Measurements from ENCODE around the gene PIPOX.
"Not testable (repeated sequence)": the region's sequence is repeated elsewhere in the genome, so short reads cannot be mapped to it uniquely, and the experiment has no call there.

PIPOX gene

GRCh38 chr17:29079887-29080286 lies 36.9 kb downstream of the PIPOX start:
- Histone ChIP-seq H3K36me3 (ENCODE audit: insufficient read depth, low read length) (peaks cover 6% of the 10 kb centered on the region), H3K4me2 (ENCODE audit: low read length) (no peak overlapping the region), H3K4me3 (ENCODE audit: low read length) (no peak overlapping the region), H3K4me1 (ENCODE audit: control insufficient read depth, insufficient read depth, low read length) (peaks cover 12% of the 10 kb centered on the region), H3K27me3 (ENCODE audit: control insufficient read depth, insufficient read depth, low read length) (no peaks in the 10 kb centered on the region), H3K9ac (ENCODE audit: low read depth, low read length) (no peak overlapping the region), H3K9me3 (replicated peaks; ENCODE audit: low read length) (no peaks in the 10 kb centered on the region)

- no peaks in the 10 kb centered on the region for H3K27me3 ChIP-seq (ENCODE audit: control insufficient read depth, insufficient read depth, low read length)
- H3K9ac ChIP-seq (ENCODE audit: low read depth, low read length), result no peak overlapping the region
- H3K9me3 ChIP-seq (replicated peaks; ENCODE audit: low read length), result no peaks in the 10 kb centered on the region
- H3K4me3 ChIP-seq (ENCODE audit: low read length), result no peak overlapping the region
- peaks cover 12% of the 10 kb centered on the region for H3K4me1 ChIP-seq (ENCODE audit: control insufficient read depth, insufficient read depth, low read length)
- no peak overlapping the region for H3K4me2 ChIP-seq (ENCODE audit: low read length)
- H3K36me3 ChIP-seq (ENCODE audit: insufficient read depth, low read length), result peaks cover 7% of the 10 kb centered on the region
Observed at GRCh38 chr17:29080323-29080722, 37.4 kb downstream of the PIPOX start.

- peaks cover 12% of the 10 kb centered on the region for H3K4me1 ChIP-seq (ENCODE audit: control insufficient read depth, insufficient read depth, low read length)
- H3K4me3 ChIP-seq (ENCODE audit: low read length), result no peak overlapping the region
- no peaks in the 10 kb centered on the region for H3K27me3 ChIP-seq (ENCODE audit: control insufficient read depth, insufficient read depth, low read length)
- no peaks in the 10 kb centered on the region for H3K9me3 ChIP-seq (replicated peaks; ENCODE audit: low read length)
- H3K9ac ChIP-seq (ENCODE audit: low read depth, low read length), result no peak overlapping the region
- H3K4me2 ChIP-seq (ENCODE audit: low read length), result no peak overlapping the region
- peaks cover 12% of the 10 kb centered on the region for H3K36me3 ChIP-seq (ENCODE audit: insufficient read depth, low read length)
Observed at GRCh38 chr17:29080965-29081364, 38.0 kb downstream of the PIPOX start.

- no peak overlapping the region for H3K4me2 ChIP-seq (ENCODE audit: low read length)
- H3K27me3 ChIP-seq (ENCODE audit: control insufficient read depth, insufficient read depth, low read length), result no peaks in the 10 kb centered on the region
- peaks cover 26% of the 10 kb centered on the region for H3K36me3 ChIP-seq (ENCODE audit: insufficient read depth, low read length)
- H3K4me1 ChIP-seq (ENCODE audit: control insufficient read depth, insufficient read depth, low read length), result no peaks in the 10 kb centered on the region
- H3K9ac ChIP-seq (ENCODE audit: low read depth, low read length), result no peak overlapping the region
- H3K9me3 ChIP-seq (replicated peaks; ENCODE audit: low read length), result no peaks in the 10 kb centered on the region
- H3K4me3 ChIP-seq (ENCODE audit: low read length), result no peak overlapping the region
Observed at GRCh38 chr17:29084541-29085146, 41.7 kb downstream of the PIPOX start.

- Histone ChIP-seq H3K27me3 (ENCODE audit: control insufficient read depth, insufficient read depth, low read length) (no peaks in the 10 kb centered on the region), H3K9me3 (replicated peaks; ENCODE audit: low read length) (no peaks in the 10 kb centered on the region), H3K36me3 (ENCODE audit: insufficient read depth, low read length) (peaks cover 27% of the 10 kb centered on the region), H3K9ac (ENCODE audit: low read depth, low read length) (no peak overlapping the region), H3K4me2 (ENCODE audit: low read length) (no peak overlapping the region), H3K4me3 (ENCODE audit: low read length) (no peak overlapping the region), H3K4me1 (ENCODE audit: control insufficient read depth, insufficient read depth, low read length) (no peaks in the 10 kb centered on the region)
Observed at GRCh38 chr17:29085223-29085622, 42.3 kb downstream of the PIPOX start.

- Histone ChIP-seq H3K9ac (ENCODE audit: low read depth, low read length) (no peak overlapping the region), H3K9me3 (replicated peaks; ENCODE audit: low read length) (no peaks in the 10 kb centered on the region), H3K27me3 (ENCODE audit: control insufficient read depth, insufficient read depth, low read length) (no peaks in the 10 kb centered on the region), H3K36me3 (ENCODE audit: insufficient read depth, low read length) (peaks cover 36% of the 10 kb centered on the region), H3K4me1 (ENCODE audit: control insufficient read depth, insufficient read depth, low read length) (no peaks in the 10 kb centered on the region), H3K4me3 (ENCODE audit: low read length) (no peak overlapping the region), H3K4me2 (ENCODE audit: low read length) (no peak overlapping the region)
Observed at GRCh38 chr17:29086628-29087332, 43.8 kb downstream of the PIPOX start.

- H3K27me3 ChIP-seq (ENCODE audit: control insufficient read depth, insufficient read depth, low read length); H3K4me1 ChIP-seq (ENCODE audit: control insufficient read depth, insufficient read depth, low read length); H3K9me3 ChIP-seq (replicated peaks; ENCODE audit: low read length); H3K9ac ChIP-seq (ENCODE audit: low read depth, low read length); H3K4me3 ChIP-seq (ENCODE audit: low read length); H3K4me2 ChIP-seq (ENCODE audit: low read length): not testable (repeated sequence)
- peaks cover 47% of the 10 kb centered on the region for H3K36me3 ChIP-seq (ENCODE audit: insufficient read depth, low read length)
Observed at GRCh38 chr17:29088782-29089181, 45.8 kb downstream of the PIPOX start.

GRCh38 chr17:29089601-29090044 lies 46.7 kb downstream of the PIPOX start:
- no peak overlapping the region for H3K4me3 ChIP-seq (ENCODE audit: low read length)
- no peak overlapping the region for H3K4me2 ChIP-seq (ENCODE audit: low read length)
- H3K9ac ChIP-seq (ENCODE audit: low read depth, low read length), result no peak overlapping the region
- H3K36me3 ChIP-seq (ENCODE audit: insufficient read depth, low read length), result peaks cover 54% of the 10 kb centered on the region
- H3K27me3 ChIP-seq (ENCODE audit: control insufficient read depth, insufficient read depth, low read length), result no peaks in the 10 kb centered on the region
- no peaks in the 10 kb centered on the region for H3K9me3 ChIP-seq (replicated peaks; ENCODE audit: low read length)
- no peaks in the 10 kb centered on the region for H3K4me1 ChIP-seq (ENCODE audit: control insufficient read depth, insufficient read depth, low read length)

GRCh38 chr17:29090108-29090507 lies 47.2 kb downstream of the PIPOX start:
- H3K36me3 ChIP-seq (ENCODE audit: insufficient read depth, low read length), result peaks cover 57% of the 10 kb centered on the region
- H3K9me3 ChIP-seq (replicated peaks; ENCODE audit: low read length), result no peaks in the 10 kb centered on the region
- H3K4me1 ChIP-seq (ENCODE audit: control insufficient read depth, insufficient read depth, low read length), result no peaks in the 10 kb centered on the region
- no peak overlapping the region for H3K4me3 ChIP-seq (ENCODE audit: low read length)
- H3K4me2 ChIP-seq (ENCODE audit: low read length), result no peak overlapping the region
- no peak overlapping the region for H3K9ac ChIP-seq (ENCODE audit: low read depth, low read length)
- no peaks in the 10 kb centered on the region for H3K27me3 ChIP-seq (ENCODE audit: control insufficient read depth, insufficient read depth, low read length)

- H3K9ac ChIP-seq (ENCODE audit: low read depth, low read length), result no peak overlapping the region
- H3K36me3 ChIP-seq (ENCODE audit: insufficient read depth, low read length), result peaks cover 50% of the 10 kb centered on the region
- H3K4me2 ChIP-seq (ENCODE audit: low read length), result no peak overlapping the region
- no peaks in the 10 kb centered on the region for H3K27me3 ChIP-seq (ENCODE audit: control insufficient read depth, insufficient read depth, low read length)
- H3K4me3 ChIP-seq (ENCODE audit: low read length), result no peak overlapping the region
- no peaks in the 10 kb centered on the region for H3K4me1 ChIP-seq (ENCODE audit: control insufficient read depth, insufficient read depth, low read length)
- no peaks in the 10 kb centered on the region for H3K9me3 ChIP-seq (replicated peaks; ENCODE audit: low read length)
Observed at GRCh38 chr17:29090750-29091605, 48.0 kb downstream of the PIPOX start.

- H3K4me1 ChIP-seq (ENCODE audit: control insufficient read depth, insufficient read depth, low read length), result no peaks in the 10 kb centered on the region
- no peaks in the 10 kb centered on the region for H3K9me3 ChIP-seq (replicated peaks; ENCODE audit: low read length)
- no peak overlapping the region for H3K4me3 ChIP-seq (ENCODE audit: low read length)
- H3K9ac ChIP-seq (ENCODE audit: low read depth, low read length), result no peak overlapping the region
- peaks cover 45% of the 10 kb centered on the region for H3K36me3 ChIP-seq (ENCODE audit: insufficient read depth, low read length)
- no peak overlapping the region for H3K4me2 ChIP-seq (ENCODE audit: low read length)
- H3K27me3 ChIP-seq (ENCODE audit: control insufficient read depth, insufficient read depth, low read length), result no peaks in the 10 kb centered on the region
Observed at GRCh38 chr17:29091606-29092289, 48.8 kb downstream of the PIPOX start.

Measured in skeletal muscle satellite cell (primary cell).